ENCODE results near the gene ADAMTSL3.
"Not testable (repeated sequence)": the region's sequence is repeated elsewhere in the genome, so short reads cannot be mapped to it uniquely, and the experiment has no call there.

- TF ChIP-seq EZH2phosphoT487 (conservative IDR thresholded peaks at IDR 0.05; ENCODE audit: low read length); CTCF (IDR thresholded peaks at IDR 0.05; ENCODE audit: insufficient read depth, low read length, poor library complexity, severe bottlenecking): not testable (repeated sequence)
These were observed 414.8 kb downstream of the ADAMTSL3 start for GRCh38 chr15:84068674-84069073.

Measured in SU-DHL-6 (cell line).